Stimulated activated CD8-positive, alpha-beta memory T cell treated with anti-CD3 and anti-CD28 coated beads, Interleukin-15, amount 100 ng/mL, for 24 hours (primary cell): ENCODE measurements around the gene HIGD2B.
"Not testable (repeated sequence)": the region's sequence is repeated elsewhere in the genome, so short reads cannot be mapped to it uniquely, and the experiment has no call there.

Experiments used
- DNase-seq: peaks from one replicate; pipeline ENCODE4 v3.0.0-alpha.2; 2020; ENCODE audit warnings: low read depth

HIGD2B gene, protein sequence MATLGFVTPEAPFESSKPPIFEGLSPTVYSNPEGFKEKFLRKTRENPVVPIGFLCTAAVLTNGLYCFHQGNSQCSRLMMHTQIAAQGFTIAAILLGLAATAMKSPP

DNA sequence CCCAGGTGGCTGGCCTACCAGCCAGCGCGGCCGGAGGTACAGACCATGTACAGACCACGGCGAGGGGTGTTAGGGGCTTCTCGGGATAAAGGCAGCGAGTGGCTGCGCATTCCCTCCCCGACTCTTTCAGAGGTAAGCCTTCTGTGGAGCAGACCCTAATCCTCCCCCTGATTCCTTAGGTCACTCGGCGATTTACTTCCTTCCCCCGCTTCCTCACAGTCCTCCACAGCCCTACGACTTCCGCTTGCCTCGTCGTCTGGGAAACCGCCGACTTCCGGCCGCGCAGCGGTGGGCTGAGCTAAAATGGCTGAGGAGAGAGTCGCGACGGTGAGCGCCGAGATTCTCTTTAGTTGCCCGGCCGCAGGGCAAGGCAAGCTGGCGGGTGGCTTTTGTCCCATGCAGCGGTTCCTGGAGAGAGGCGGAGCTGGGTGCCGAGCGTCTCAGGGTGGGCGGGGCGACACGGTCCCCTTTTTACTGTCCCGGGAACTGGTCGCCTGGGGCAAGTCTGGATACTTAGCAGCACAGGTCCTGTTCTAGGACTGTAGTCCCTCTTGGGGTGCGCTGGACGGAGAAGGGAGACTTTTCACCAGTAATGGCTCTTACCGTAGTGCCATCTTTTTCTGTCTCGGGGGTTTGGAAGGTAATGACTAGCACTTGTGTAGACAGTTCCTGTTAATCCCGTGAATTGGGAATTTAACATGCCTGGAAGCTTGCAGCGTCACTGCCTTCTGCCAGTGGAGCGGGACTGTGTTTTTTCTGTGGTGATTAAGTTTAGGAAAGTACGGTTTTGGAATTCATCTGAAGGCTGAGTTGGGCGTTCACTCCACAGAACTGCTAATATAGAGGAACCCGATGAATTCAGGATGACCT is at the start of gene HIGD2B, which contains the start of gene BBS4:
Gene HIGD2B (minus strand): TSS at position 258 of the 870 bp plus-strand sequence. CDS start 9,808 bp downstream, outside the sequence.
Gene BBS4 (plus strand): TSS at position 283 of the 870 bp plus-strand sequence. CDS start 21 bp downstream, at position 304.
- peak; percentile 67 for DNase-seq

DNA sequence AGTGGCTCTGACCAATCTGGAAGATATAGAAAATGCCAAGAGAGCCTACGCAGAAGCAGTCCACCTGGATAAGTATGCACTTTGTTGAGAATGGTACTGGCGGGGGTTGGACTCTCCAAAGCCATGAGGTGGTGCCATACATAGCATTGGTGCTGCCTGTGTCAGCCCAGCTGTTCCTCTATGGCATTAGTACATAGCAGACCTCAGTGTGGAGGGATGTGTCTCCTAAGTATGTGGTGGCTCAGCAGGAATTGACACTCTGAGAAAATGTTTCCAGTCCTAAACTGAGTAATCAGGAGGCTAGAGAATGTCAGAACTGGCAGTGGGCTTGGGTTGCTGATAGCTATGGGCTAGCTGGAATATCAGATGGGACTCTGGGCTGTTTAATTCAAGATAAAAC is 49.1 kb upstream of the HIGD2B start:
- DNase-seq = no peak

DNA sequence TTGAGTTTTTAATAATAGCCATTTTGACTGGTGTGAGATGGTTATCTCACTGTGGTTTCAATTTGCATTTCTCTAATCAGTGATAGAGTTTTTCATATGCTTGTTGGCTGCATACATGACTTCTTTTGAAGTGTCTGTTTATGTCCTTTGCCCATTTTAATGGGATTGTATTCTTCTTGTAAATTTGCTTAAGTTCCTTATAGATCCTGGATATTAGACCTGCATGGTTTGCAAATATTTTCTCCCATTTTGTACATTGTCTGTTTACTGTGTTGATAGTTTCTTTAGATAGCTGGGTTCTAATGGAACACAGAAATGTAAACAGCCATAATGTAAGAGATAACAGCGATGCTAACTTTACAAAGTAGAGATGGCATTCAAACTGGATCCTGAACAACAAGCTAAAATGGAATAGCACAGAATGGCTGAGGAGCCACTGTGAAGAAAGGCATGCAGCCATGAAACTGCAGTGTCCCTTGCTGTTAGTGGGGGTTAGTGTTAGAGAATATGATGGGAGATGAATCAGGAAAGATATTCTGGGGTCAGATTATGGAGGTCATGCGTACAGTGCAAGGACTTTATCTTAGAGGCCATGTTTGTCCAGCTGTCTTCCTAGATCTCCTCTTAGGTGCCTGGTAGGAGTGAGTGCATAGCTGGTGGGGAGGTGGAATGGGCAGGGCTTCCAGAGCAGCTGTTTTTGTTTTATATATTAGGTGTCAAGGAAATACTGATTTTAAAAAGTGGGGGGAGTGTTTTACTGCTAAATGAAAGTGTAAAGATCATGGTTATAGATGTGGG is 48.2 kb upstream of the HIGD2B start:
- DNase-seq = no peak

DNA sequence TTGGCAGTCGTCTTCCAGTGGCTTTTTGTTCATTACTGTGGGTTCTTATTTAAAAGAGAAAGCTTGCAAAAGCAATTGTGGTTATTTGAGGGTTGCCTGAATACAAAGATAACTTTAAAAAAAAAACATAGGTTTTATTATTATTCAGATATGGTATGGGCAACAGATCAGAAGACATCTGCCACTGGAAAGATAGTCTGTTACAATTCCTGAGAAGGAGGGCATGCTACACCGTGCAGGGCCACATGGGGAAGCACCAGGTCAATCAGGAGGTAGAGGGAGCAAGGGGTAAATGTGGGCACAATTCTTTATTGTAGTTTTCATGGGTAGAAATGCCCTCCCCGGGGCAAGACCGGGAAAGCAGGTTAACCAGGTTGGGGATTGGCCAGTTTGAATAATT is 46.5 kb upstream of the HIGD2B start:
- no peak for DNase-seq

DNA sequence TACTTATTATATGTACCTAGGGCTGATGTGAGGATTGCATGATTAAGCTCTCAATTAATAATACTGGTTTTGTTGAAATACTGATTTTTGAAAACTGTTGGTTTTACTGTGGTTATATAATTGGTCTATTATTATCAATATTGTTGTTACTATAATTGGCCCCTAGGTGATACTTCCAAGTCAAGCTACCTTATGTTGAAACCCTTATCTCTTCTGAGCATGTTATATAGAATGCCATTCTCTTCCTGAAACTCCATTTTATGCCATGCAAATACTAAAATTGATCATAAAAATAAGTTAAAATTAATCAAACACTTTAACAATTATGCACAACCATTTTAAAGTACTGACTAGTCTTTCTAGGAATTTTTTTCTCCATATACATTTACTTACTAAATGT is 46.1 kb upstream of the HIGD2B start:
- DNase-seq = no peak

DNA sequence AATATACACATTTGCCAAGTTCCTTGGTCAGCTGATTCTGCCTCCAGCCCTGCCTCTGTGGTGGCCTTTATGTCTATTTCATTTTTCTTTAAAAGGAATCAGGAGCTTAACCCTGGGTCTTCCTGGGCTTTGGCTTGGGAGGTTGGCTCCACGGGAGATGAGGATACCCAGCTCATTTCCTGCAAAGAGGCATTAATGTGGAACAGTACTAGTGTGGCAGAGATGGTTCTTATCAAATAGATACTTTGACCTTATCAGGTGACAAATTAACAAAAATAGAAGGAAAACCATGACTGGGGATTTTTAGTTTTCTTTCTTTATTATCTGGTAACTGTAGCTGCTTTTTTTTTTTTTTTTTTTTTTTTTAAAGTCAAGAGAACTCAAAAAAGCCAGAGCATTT is 42.8 kb upstream of the HIGD2B start:
- DNase-seq = no peak

DNA sequence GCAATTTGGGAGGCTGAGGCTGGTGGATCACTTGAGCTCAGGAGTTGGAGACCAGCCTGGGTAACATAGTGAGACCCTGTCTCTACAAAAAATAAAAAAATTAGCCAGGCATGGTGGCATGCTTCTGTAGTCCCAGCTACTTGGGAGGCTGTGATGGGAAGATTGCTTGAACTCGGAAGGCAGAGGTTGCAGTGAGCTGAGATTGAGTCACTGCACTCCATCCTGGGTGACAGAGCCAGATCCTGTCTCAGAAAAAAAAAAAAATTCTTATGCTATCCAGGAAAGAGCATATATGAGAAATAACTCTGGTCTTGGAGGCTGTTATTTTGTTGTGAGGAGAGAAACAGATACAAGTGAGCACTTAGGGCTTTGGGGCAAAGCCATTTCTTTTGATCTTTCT is 42.3 kb upstream of the HIGD2B start:
- not testable (repeated sequence) for DNase-seq

DNA sequence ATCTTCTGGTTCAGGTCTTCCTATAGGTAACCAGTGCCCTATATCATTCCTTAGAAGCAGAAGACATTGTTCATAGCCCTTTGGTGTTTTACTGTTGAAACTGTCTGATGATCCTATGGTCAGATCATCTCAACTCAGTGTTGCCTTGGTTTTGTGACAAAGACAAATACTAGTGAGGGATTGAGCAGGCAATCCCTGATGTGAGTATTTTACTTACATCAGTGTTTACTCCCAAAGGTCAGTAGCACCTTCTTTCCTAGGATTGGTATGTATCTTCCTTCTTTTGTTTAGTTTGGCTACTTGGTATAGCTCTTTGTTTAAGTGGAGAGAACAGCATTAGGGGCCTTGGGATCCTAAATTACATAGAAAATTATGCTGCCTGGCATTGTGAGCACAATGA is 41.2 kb upstream of the HIGD2B start:
- DNase-seq = no peak

DNA sequence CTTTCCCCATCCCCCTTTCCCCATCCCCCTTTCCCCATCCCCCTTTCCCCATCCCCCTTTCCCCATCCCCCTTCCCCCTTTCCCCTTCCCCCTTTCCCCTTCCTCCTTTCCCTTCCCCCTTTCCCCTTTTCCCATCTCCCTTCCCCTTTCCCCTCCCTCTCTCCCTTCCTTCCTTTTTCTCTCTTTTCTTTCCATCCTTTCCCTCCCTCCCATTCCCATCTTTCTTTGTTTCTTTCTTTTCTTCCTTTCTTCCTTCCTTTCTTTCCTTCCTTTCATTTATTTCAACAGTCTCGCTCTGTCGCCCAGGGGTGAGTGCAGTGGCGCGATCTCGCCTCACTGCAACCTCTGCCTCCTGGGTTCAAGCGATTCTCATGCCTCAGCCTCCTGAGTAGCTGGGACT is 39.9 kb upstream of the HIGD2B start:
- DNase-seq = not testable (repeated sequence)

DNA sequence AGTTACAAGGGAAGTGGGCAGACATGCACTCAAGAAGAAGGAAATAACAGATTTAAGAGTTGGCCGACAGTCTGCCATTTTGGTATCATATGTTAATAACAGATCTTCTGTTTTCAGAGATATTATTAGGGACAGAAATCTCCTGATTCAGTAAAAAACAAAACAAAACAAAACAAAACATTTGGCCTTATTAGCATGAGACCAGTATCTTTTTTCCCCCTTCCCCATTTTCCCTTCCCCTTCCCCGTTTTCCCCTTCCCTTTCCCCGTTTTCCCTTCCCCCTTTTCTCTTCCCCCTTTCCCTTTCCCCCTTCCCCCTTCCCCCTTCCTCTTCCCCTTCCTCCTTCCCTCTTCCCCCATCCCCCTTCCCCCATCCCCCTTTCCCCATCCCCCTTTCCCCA is 39.5 kb upstream of the HIGD2B start:
- DNase-seq = no peak

DNA sequence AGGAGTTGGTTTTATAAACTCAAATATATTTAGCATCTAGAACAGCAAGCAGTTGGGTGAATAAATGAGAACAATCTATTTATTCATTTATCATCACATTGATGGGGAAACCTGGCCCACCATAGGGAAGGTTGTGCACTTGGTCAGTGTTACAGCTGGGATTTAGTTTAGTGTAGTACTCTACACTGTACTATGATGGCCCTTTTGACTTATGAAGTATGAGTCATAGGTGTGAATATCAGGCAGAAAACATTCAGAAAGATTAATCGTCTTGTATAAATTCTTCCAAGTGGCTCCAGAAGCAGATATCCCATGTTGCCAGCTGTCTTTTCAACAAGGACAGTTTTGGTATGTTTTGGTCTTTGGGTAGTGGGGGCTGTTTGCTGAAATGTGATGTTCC is 38.0 kb upstream of the HIGD2B start:
- DNase-seq = no peak

DNA sequence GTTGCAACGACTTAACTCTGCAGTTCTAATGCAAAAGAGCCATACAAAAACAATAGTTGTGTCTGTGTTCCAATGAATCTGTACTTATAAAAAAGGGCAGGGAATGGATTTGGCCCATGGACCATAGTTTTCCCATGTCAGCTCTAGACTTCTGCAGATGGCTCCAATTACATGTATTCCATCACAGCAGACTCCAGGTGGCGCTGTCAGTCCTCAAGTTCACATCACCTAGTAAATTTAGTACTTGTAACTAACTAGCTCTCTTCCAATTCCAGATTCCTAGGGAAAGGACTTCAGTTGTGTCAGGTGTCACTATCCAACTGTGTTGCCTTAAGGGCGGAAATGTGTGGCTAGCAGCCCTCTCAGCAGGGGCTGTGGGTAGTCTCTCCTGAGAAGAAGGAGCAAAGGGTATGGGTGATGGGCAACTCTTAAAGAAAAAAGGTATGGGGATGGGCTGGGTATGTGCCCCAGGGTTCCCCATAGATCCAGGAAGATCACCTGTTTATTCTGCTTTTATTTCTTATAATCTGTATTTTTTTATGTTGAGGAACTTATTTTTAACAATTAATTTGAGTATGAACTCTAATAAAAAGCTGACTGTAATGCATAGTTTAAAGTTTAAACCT is 36.2 kb upstream of the HIGD2B start:
- DNase-seq = peak; percentile 30

DNA sequence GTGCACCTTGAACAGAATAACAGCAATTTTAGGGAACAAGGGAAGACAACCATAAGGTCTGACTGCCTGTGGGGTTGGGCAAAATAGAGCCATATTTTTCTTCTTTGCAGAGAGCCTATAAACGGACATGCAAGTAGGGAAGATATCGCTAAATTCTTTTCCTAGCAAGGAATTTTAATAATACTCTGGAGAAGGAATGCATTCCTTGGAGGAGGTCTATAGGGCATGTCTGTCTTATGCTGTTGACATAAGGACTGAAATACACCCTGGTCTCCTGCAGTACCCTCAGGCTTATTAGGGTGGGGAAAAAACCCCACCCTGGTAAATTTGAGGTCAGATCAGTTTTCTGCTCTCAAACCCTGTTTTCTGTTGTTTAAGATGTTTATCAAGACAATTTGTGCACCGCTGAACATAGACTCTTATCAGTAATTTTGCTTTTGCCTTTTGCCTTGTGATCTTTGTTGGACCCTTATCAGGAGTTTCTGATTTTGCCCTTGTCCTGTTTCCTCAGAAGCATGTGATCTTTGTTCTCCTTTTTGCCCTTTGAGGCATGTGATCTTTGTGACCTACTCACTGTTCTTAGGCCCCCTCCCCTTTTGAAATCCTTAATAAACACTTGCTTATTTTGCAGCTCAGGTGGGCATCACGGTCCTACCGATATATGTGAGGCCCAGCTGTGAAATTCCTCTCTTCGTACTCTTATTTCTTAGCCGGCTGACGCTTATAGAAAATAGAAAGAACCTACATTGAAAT is 22.7 kb upstream of the HIGD2B start:
- DNase-seq = not testable (repeated sequence)

DNA sequence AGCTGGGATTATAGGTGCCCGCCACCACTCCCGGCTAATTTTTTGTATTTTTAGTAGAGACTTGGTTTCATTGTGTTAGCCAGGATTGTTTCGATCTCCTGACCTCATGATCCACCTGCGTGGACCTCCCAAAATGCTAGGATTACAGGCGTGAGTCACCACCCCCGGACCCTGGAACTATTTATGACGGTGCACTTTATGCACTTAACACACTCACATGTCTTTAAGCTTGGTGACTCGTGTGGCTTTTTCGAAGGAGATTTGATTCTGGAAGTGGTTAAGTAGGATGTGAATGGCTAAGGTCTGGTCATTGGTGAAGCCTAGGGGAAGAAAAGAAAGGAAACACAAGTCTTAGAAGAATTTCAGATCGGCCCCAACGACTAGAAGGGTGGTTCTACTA is 20.3 kb upstream of the HIGD2B start:
- no peak for DNase-seq

DNA sequence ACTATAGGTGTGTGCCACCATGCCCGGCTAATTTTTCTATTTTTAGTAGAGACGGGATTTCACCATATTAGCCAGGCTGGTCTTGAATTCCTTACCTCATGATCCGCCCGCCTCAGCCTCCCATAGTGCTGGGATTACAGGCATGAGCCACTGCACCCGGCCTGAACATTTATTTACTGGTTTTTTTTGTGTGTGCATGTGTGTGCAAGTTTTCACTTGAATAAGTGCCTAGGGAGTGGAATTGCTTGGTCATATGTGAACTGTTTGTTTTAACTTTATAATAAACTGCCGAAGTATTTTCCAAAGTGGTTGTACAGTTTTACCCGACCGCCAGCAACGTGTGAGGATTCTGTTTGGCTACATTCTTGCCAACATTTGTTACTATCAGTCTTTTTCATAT is 14.1 kb upstream of the HIGD2B start:
- DNase-seq = no peak

DNA sequence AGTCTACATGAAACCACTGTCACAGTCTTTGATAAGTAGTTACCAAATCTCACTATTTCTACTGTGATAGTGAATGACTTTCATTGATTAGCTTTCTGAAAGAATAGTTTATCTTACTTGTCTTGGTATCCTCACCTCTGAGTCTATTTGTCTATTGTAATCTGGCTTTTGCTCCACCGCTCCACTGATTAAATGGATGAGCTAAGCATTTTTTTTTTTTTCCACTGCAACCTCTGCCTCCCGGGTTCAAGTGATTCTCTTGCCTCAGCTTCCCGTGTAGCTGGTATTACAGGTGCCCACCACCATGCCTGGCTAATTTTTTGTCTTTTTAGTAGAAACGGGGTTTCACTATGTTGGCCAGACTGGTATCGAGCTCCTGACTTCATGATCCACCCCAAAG is 13.0 kb upstream of the HIGD2B start:
- DNase-seq = no peak

DNA sequence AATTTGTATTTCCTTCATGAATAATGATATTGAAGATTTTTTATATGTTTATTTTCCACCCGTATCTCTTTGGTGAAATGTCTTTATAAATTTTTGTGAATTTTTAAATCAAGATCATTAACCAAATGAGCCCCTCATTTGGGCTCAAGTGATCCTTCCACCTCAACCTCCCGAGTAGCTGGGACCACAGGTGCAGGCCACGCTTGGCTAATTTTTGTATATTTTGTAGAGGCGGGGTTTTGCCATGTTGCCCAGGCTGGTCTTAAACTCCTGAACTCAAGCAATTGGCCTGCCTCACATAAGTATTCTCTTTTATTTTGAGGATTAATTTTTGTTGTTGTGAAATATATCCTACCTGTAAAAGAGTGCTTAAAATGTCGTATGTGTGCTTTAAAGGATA is 5.0 kb upstream of the HIGD2B start:
- no peak for DNase-seq

DNA sequence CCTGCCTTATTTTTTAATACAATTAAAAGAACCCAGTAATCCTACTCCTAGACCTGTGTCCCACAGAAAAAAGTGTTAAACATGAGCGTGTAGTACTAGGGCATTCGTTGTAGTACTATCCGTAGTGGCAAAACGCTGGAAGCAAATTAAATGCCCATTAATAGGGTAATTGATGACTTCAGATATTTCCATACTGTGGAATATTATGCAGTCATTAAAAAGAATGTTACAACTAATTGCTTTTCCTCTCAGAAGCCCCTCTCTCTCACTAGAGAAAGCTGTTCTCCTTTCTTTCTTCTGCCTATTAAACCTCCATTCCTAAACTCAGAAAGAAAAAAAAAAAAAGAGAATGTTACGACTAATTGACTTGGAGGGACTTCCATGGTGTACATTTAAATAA is 2.7 kb upstream of the HIGD2B start:
- DNase-seq = no peak

DNA sequence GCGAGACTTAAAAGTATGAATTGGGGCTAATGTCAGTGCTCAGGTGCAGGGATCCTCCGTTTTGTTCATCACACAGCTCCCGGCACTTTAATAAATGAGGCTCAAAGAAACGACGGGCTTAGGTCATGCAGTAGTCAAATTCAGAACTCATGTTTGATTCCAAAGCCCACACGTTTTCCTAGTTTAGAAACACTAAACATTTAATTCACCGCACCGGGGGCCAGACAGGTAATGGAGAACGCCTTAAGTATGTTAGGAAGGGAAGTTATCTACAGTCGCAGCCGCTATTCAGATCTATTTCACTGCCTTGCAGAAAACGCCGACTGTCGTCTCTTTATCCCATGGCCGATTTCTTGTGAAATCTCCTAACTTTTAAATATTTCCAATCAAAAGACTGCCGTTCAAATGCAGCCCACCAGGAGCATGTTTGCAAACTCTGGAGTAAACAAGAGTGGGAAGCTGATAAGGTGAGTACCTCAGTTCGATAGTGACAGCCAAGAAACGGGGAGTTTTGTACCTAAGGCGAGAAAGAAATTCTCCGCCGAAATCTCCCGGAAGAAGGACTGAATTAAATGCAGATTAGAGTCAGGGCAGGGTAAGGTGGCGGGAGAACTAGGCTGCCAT is 569 bp downstream of the HIGD2B start:
- DNase-seq = no peak

DNA sequence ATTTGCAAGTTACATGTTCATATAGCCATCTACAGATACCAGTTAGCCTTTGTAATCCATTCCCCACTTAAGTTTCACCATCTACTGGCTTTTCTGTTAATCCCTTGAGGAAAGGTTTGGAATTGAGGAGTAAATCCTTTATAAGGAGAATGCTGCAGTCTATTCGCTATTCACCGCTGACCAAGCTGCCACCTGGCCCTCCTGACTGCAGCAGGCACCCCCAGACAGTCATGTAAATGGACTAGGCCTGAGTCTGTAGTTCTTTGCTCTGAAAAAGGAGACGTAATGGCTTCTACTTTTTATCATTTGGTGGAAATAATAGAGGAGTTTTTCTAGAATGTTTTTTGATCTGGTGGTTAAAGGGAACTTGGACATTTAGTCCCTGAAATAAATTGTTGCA is 3.2 kb downstream of the HIGD2B start:
- DNase-seq = no peak

DNA sequence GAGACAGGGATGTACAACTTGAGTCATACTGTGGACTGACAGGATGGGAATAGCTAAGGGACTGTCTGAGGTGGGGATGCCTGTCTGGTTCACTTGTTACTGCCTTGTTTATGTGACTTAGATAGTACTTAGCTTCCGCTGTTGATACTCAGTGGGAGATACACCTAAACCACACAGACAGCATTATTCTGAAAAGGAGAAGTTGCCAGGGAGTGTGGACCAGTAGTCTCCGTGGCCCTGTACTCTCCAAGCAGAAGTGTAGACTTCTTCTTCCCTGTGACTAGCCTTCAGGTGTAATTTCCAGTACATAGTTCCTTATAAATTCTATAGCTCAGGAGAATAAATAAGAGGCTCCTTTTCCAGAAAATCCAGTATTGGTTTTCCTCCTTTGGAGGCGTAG is 5.1 kb downstream of the HIGD2B start:
- DNase-seq = no peak
